ENCODE results near the gene PEX11B.

The PEX11B gene

GRCh38 chr1:145895471-145895870 lies 23.0 kb downstream of the PEX11B start:
- Histone ChIP-seq H3K9me3 (ENCODE audit: control insufficient read depth, insufficient read depth, low read depth, low read length) (no peaks in the 10 kb centered on the region), H3K4me1 (ENCODE audit: control insufficient read depth, insufficient read depth, low read length) (peaks cover 15% of the 10 kb centered on the region), H3K27ac (ENCODE audit: extremely low read depth, low read depth, low read length) (no peak overlapping the region), H3K36me3 (ENCODE audit: control insufficient read depth in 2 of 2, insufficient read depth in 1 of 2, low read length in 2 of 2) (no peaks in the 10 kb centered on the region), H3K4me3 (ENCODE audit: low read depth, low read length) (no peak overlapping the region)
- ChIA-PET POLR2A (no interaction called here), CTCF (interaction anchor here (0.7 to 11.9 kb wide), 5 partner anchors 10 to 112 kb away, joined by 3 to 222 read pairs (median 4); partner anchors contain the start of genes ANKRD35 and ITGA10)
- TF ChIP-seq KLF9 (tag by site-specific recombination; IDR thresholded peaks at IDR 0.05; ENCODE audit: low read depth): no peak
- no peak for TF ChIP-seq IKZF3 (tag by site-specific recombination; IDR thresholded peaks at IDR 0.05)
- TF ChIP-seq YY2 (tag by site-specific recombination; IDR thresholded peaks at IDR 0.05): no peak
- TF ChIP-seq ZNF114 (tag by site-specific recombination; IDR thresholded peaks at IDR 0.05): no peak
- TF ChIP-seq ZBTB6 (tag by site-specific recombination; IDR thresholded peaks at IDR 0.05): no peak
- no peak for TF ChIP-seq ZNF266 (tag by site-specific recombination; IDR thresholded peaks at IDR 0.05; ENCODE audit: low read depth)
- TF ChIP-seq ZNF549 (tag by site-specific recombination; IDR thresholded peaks at IDR 0.05): no peak

GRCh38 chr1:145893306-145894055 lies 25.0 kb downstream of the PEX11B start:
- no peak for TF ChIP-seq ZNF404 (tag by site-specific recombination; IDR thresholded peaks at IDR 0.05)
- no peak for TF ChIP-seq ZSCAN23 (tag by site-specific recombination; IDR thresholded peaks at IDR 0.05)
- TF ChIP-seq ZNF585B (tag by site-specific recombination; IDR thresholded peaks at IDR 0.05): no peak
- TF ChIP-seq ZNF423 (tag by site-specific recombination; IDR thresholded peaks at IDR 0.05): no peak
- no peak for TF ChIP-seq ZNF530 (tag by site-specific recombination; IDR thresholded peaks at IDR 0.05; ENCODE audit: low read depth)
- ChIA-PET POLR2A (interaction anchor here (2.1 to 2.7 kb wide), 2 partner anchors 15 to 34 kb away, joined by 9 to 41 read pairs; partner anchors contain the start of gene PIAS3), CTCF (interaction anchor here (0.6 to 11.9 kb wide), 12 partner anchors 8 to 128 kb away, joined by 3 to 222 read pairs (median 18); partner anchors contain the start of genes HJV, ITGA10 and NUDT17)
- no peak overlapping the region for H3K4me3 ChIP-seq (ENCODE audit: low read depth, low read length)
- no peaks in the 10 kb centered on the region for H3K36me3 ChIP-seq (ENCODE audit: control insufficient read depth in 2 of 2, insufficient read depth in 1 of 2, low read length in 2 of 2)
- peak overlapping the region; percentile 6; the same call in 1 of the 2 replicates for H3K27ac ChIP-seq (ENCODE audit: extremely low read depth, low read depth, low read length)
- peaks cover 15% of the 10 kb centered on the region for H3K4me1 ChIP-seq (ENCODE audit: control insufficient read depth, insufficient read depth, low read length)
- H3K9me3 ChIP-seq (ENCODE audit: control insufficient read depth, insufficient read depth, low read depth, low read length): no peaks in the 10 kb centered on the region

- Histone ChIP-seq H3K9me3 (ENCODE audit: control insufficient read depth, insufficient read depth, low read depth, low read length) (no peaks in the 10 kb centered on the region), H3K27ac (ENCODE audit: extremely low read depth, low read depth, low read length) (peak overlapping the region; percentile 60), H3K36me3 (ENCODE audit: control insufficient read depth in 2 of 2, insufficient read depth in 1 of 2, low read length in 2 of 2) (no peaks in the 10 kb centered on the region), H3K4me3 (ENCODE audit: low read depth, low read length) (no peak overlapping the region), H3K4me1 (ENCODE audit: control insufficient read depth, insufficient read depth, low read length) (peaks cover 15% of the 10 kb centered on the region)
- ChIA-PET POLR2A (interaction anchor here (0.6 to 2.7 kb wide), 11 partner anchors 9 to 146 kb away, joined by 3 to 41 read pairs (median 5); partner anchors contain the start of genes ANKRD34A, LIX1L, NUDT17 and PIAS3), CTCF (interaction anchor here (0.7 to 11.9 kb wide), 33 partner anchors 9 to 143 kb away, joined by 3 to 222 read pairs (median 5); partner anchors contain the start of genes ANKRD34A, HJV, ITGA10 and LIX1L)
- peak; percentile 28; the same call in 1 of the 2 replicates for TF ChIP-seq ZNF335 (tag by site-specific recombination; conservative IDR thresholded peaks at IDR 0.05)
- no peak for TF ChIP-seq ZBTB20 (tag by site-specific recombination; IDR thresholded peaks at IDR 0.05)
Measured at GRCh38 chr1:145892486-145893087, 25.9 kb downstream of the PEX11B start.

Data from HEK293 (cell line).